ENCODE data around the gene SMIM1. TPM values are rescaled to one million over a fixed set of nuclear protein-coding genes. Genes with fewer than 3 reads are reported as not detected.

SMIM1 gene
- polyA plus RNA-seq, 2 of the 4 experiments (the other 2 are of a cell fraction) = 0.67 to 1.1 TPM

DNA sequence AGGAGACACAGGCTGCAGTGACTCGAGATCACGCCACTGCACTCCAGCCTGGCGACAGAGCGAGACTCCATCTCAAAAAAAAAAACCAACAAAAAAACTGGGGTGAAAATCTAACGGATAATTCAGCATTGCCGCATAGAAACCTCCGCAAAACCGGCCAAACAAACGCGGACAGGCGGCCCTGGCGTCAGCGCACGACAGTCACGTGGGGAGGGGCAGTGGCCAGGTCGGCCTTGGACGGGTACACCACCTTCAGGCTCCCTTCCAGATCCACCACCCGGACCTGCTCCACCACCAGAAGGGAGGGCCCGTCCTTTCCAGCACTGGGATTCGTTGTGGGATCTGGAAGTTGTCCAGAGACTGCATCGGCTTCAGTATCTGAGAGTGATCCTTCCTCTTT lies 8.4 kb downstream of the SMIM1 start:
- DNase-seq (ENCODE audit: low read depth in 1 of 2, low spot score in 1 of 2) (no peak), ATAC-seq (no peak), FAIRE-seq (no peak)
- no peak overlapping the region for H3K27ac ChIP-seq
- no peaks in the 10 kb centered on the region for H3K9me3 ChIP-seq
- no peak overlapping the region for H3K4me3 ChIP-seq
- no peak overlapping the region for H3K4me2 ChIP-seq
- peaks cover 5% of the 10 kb centered on the region; the same call in 2 of the 3 replicates for H3K4me1 ChIP-seq
- no peak for TF ChIP-seq RAD21 (conservative IDR thresholded peaks at IDR 0.05 in 1 of 2, IDR thresholded peaks at IDR 0.05 in 1 of 2)
- POLR2A ChIA-PET = no interaction called here
- CTCF ChIA-PET = no interaction called here
- WGBS (ENCODE audit: missing lambda C conversion rate) = 92% methylated on average over 21 of the region's 21 CpGs

- Histone ChIP-seq H3K4me3 (no peak overlapping the region), H3K9me3 (no peaks in the 10 kb centered on the region), H3K27ac (no peak overlapping the region), H3K4me2 (no peak overlapping the region), H3K4me1 (no peaks in the 10 kb centered on the region)
- FAIRE-seq (no peak), ATAC-seq (no peak), DNase-seq (ENCODE audit: low read depth in 1 of 2, low spot score in 1 of 2) (no peak)
- TF ChIP-seq EHMT2 (IDR thresholded peaks at IDR 0.05; ENCODE audit: low read depth) (no peak), RARB (CRISPR knock-in tag; IDR thresholded peaks at IDR 0.05) (no peak), ZNF302 (CRISPR knock-in tag; IDR thresholded peaks at IDR 0.05) (no peak), FOSL2 (IDR thresholded peaks at IDR 0.05) (no peak), FOSL2 (CRISPR knock-in tag; IDR thresholded peaks at IDR 0.05) (no peak), NPAS2 (CRISPR knock-in tag; IDR thresholded peaks at IDR 0.05; ENCODE audit: borderline replicate concordance) (no peak), RFX5 (IDR thresholded peaks at IDR 0.05) (no peak), JUN (IDR thresholded peaks at IDR 0.05) (no peak), POLR2AphosphoS2 (conservative IDR thresholded peaks at IDR 0.05; ENCODE audit: low read length) (no peak), RCOR1 (IDR thresholded peaks at IDR 0.05; ENCODE audit: low read depth, low read length) (no peak), CHD2 (IDR thresholded peaks at IDR 0.05; ENCODE audit: low read length, partially characterized antibody) (no peak), CHD4 (IDR thresholded peaks at IDR 0.05; ENCODE audit: borderline replicate concordance) (no peak), HOXA7 (CRISPR knock-in tag; IDR thresholded peaks at IDR 0.05) (no peak)
- ChIA-PET POLR2A (no interaction called here), CTCF (interaction anchor here (1.1 to 1.4 kb wide), 2 partner anchors 10 to 59 kb away, joined by 3 to 4 read pairs; no protein-coding TSS in a partner anchor)
- WGBS (ENCODE audit: missing lambda C conversion rate) = 95% methylated on average over 25 of the region's 30 CpGs
Measured at GRCh38 chr1:3783651-3784474, 11.3 kb downstream of the SMIM1 start.

- 80% methylated on average over 5 of the region's 13 CpGs for WGBS (ENCODE audit: missing lambda C conversion rate)
- Histone ChIP-seq H3K4me3 (no peak overlapping the region), H3K9me3 (no peaks in the 10 kb centered on the region), H3K27ac (no peak overlapping the region), H3K4me2 (no peak overlapping the region), H3K4me1 (no peaks in the 10 kb centered on the region)
- FAIRE-seq (no peak), ATAC-seq (no peak; a peak in 1 of 6 replicates), DNase-seq (ENCODE audit: low read depth in 1 of 2, low spot score in 1 of 2) (no peak)
- POLR2A ChIA-PET = no interaction called here
- TF ChIP-seq BCL3 (IDR thresholded peaks at IDR 0.05) = no peak
- no peak for TF ChIP-seq HES2 (IDR thresholded peaks at IDR 0.05)
- TF ChIP-seq NR3C1 (IDR thresholded peaks at IDR 0.05) = no peak
- TF ChIP-seq PHF8 (IDR thresholded peaks at IDR 0.05; ENCODE audit: borderline replicate concordance, low read depth) = no peak
- no peak for TF ChIP-seq RFX5 (IDR thresholded peaks at IDR 0.05)
- TF ChIP-seq HOXB13 (CRISPR knock-in tag; IDR thresholded peaks at IDR 0.05; ENCODE audit: low read depth) = no peak
- no peak for TF ChIP-seq MYC (IDR thresholded peaks at IDR 0.05; ENCODE audit: borderline replicate concordance, low read length)
- TF ChIP-seq MAX (IDR thresholded peaks at IDR 0.05) = no peak
- no peak for TF ChIP-seq PBX3 (IDR thresholded peaks at IDR 0.05)
- no peak for TF ChIP-seq TP53 (CRISPR knock-in tag; IDR thresholded peaks at IDR 0.05)
- no peak for TF ChIP-seq ZSCAN20 (CRISPR knock-in tag; IDR thresholded peaks at IDR 0.05)
- TF ChIP-seq ZC3H11A (IDR thresholded peaks at IDR 0.05) = no peak
- TF ChIP-seq CHD2 (IDR thresholded peaks at IDR 0.05; ENCODE audit: low read length, partially characterized antibody) = no peak
- TF ChIP-seq RNF2 (IDR thresholded peaks at IDR 0.05; ENCODE audit: borderline replicate concordance, low read depth) = no peak
- TF ChIP-seq FOSB (CRISPR knock-in tag; IDR thresholded peaks at IDR 0.05) = no peak
- TF ChIP-seq CEBPB (IDR thresholded peaks at IDR 0.05) = no peak
- CTCF ChIA-PET = no interaction called here
Measured at GRCh38 chr1:3785045-3785444, 12.5 kb downstream of the SMIM1 start.
